Neural progenitor cell (in vitro differentiated cells): ENCODE measurements around the gene OR4C46. TPM values are rescaled to one million over a fixed set of nuclear protein-coding genes. Genes with fewer than 3 reads are reported as not detected.
"Not testable (repeated sequence)": the region's sequence is repeated elsewhere in the genome, so short reads cannot be mapped to it uniquely, and the experiment has no call there.

ENCODE experiments used
- DNase-seq: peaks from one replicate; pipeline ENCODE4 v3.0.0-alpha.2; 2016; ENCODE audit warnings: low spot score
- H2AFZ ChIP-seq: fragments of 200-600 bp; sonication (generic); replicated peaks from 2 replicates; pipeline ENCODE4 v1.6.1; 2016; ENCODE audit warnings: antibody characterized with exemption
- H3F3A ChIP-seq: fragments of 200-600 bp; sonication (generic); 2 replicates; pipeline ENCODE4 v1.6.1; 2016; ENCODE audit warnings: antibody characterized with exemption, low read depth
- H3K27ac ChIP-seq: fragments of 200-600 bp; sonication (generic); 2 replicates; pipeline ENCODE4 v1.5.1; 2016; ENCODE audit warnings: mild to moderate bottlenecking
- H3K27me3 ChIP-seq: fragments of 200-600 bp; sonication (generic); 2 replicates; pipeline ENCODE4 v1.6.1; 2016; ENCODE audit warnings: mild to moderate bottlenecking, moderate library complexity
- H3K36me3 ChIP-seq: fragments of 200-600 bp; sonication (generic); 2 replicates; pipeline ENCODE4 v1.5.1; 2016
- H3K4me1 ChIP-seq: fragments of 200-600 bp; sonication (generic); 2 replicates; pipeline ENCODE4 v1.6.1; 2016; ENCODE audit warnings: mixed run types
- H3K4me2 ChIP-seq: fragments of 200-600 bp; sonication (generic); 2 replicates; pipeline ENCODE4 v1.6.1; 2016
- H3K4me3 ChIP-seq: fragments of 200-600 bp; sonication (generic); 2 replicates; pipeline ENCODE4 v1.5.1; 2016
- H3K79me2 ChIP-seq: fragments of 200-600 bp; sonication (generic); 2 replicates; pipeline ENCODE4 v1.6.1; 2016; ENCODE audit warnings: low read depth
- H3K9ac ChIP-seq: fragments of 200-600 bp; sonication (generic); 2 replicates; pipeline ENCODE4 v1.6.1; 2016
- H3K9me3 ChIP-seq: fragments of 200-600 bp; sonication (generic); 2 replicates; pipeline ENCODE4 v1.5.1; 2016; ENCODE audit warnings: low read depth
- H4K20me1 ChIP-seq: fragments of 200-600 bp; sonication (generic); 2 replicates; pipeline ENCODE4 v1.6.1; 2016; ENCODE audit warnings: low read depth
- H3K27ac Mint-ChIP-seq: 3 replicates; pipeline ENCODE4 v1.8.0; 2021; ENCODE audit warnings: mixed read lengths
- H3K27me3 Mint-ChIP-seq: 2 replicates; pipeline ENCODE4 v1.8.0; 2022; ENCODE audit warnings: low read depth, mild to moderate bottlenecking, inconsistent platforms, moderate library complexity, mixed read lengths; ENCODE audit not compliant: insufficient read depth
- H3K36me3 Mint-ChIP-seq: 3 replicates; pipeline ENCODE4 v1.8.0; 2021; ENCODE audit warnings: mixed read lengths
- H3K4me1 Mint-ChIP-seq: 3 replicates; pipeline ENCODE4 v1.8.0; 2021; ENCODE audit warnings: mixed read lengths
- H3K4me3 Mint-ChIP-seq: 3 replicates; pipeline ENCODE4 v1.8.0; 2021; ENCODE audit warnings: mild to moderate bottlenecking, moderate library complexity, mixed read lengths
- H3K9me3 Mint-ChIP-seq: 3 replicates; pipeline ENCODE4 v1.8.0; 2020; ENCODE audit warnings: mixed read lengths
- CTCF ChIP-seq: fragments of 200-600 bp; sonication (generic); IDR thresholded peaks from 2 replicates; pipeline ENCODE4 v1.5.1; 2017; ENCODE audit warnings: antibody characterized with exemption, mild to moderate bottlenecking
- EZH2 ChIP-seq: fragments of 200-600 bp; sonication (generic); IDR thresholded peaks from 2 replicates; pipeline ENCODE4 v1.6.1; 2017; ENCODE audit warnings: antibody characterized with exemption, mild to moderate bottlenecking, moderate library complexity
- EZH2phosphoT487 ChIP-seq: fragments of 200-600 bp; sonication (generic); IDR thresholded peaks from 2 replicates; pipeline ENCODE4 v1.6.1; 2017; ENCODE audit warnings: antibody characterized with exemption
- total RNA-seq: library from RNA; depleted of rRNA; stranded (reverse); fragments of >200 nt; gene quantifications from 2 replicates; pipeline ENCODE4 v1.2.3, GENCODE V29; 2015; ENCODE audit warnings: low replicate concordance

Gene OR4C46
- total RNA-seq: not detected in 2 replicates

- no peak within 1 kb of the TSS for H3K27ac ChIP-seq
- H3K4me1 ChIP-seq: no peaks in the 10 kb centered on the region
- peaks cover 21% of the 10 kb centered on the region for H3K9me3 Mint-ChIP-seq
- DNase-seq: no peak
- H3K4me3 ChIP-seq: no peak within 1 kb of the TSS
- no peaks in the 10 kb centered on the region for H3K27me3 ChIP-seq
- no peaks in the 10 kb centered on the region for H3K79me2 ChIP-seq
- no peaks in the 10 kb centered on the region for H4K20me1 ChIP-seq
- H2AFZ ChIP-seq: no peak within 1 kb of the TSS
- H3K4me3 Mint-ChIP-seq: no peak within 1 kb of the TSS
- no peak within 1 kb of the TSS for H3K9ac ChIP-seq
- no peak within 1 kb of the TSS for H3K27ac Mint-ChIP-seq
- H3K9me3 ChIP-seq: peaks cover 9% of the 10 kb centered on the region
- H3F3A ChIP-seq: no peaks in the 10 kb centered on the region
- H3K36me3 Mint-ChIP-seq: no peaks in the 10 kb centered on the region
- no peaks in the 10 kb centered on the region for H3K4me1 Mint-ChIP-seq
- TF ChIP-seq CTCF (no peak), EZH2 (no peak), EZH2phosphoT487 (no peak)
- no peaks in the 10 kb centered on the region for H3K36me3 ChIP-seq
- H3K27me3 Mint-ChIP-seq: peaks cover 2% of the 10 kb centered on the region
- H3K4me2 ChIP-seq: no peak within 1 kb of the TSS
These were observed at the start of gene OR4C46 for GRCh38 chr11:54603898-54604297. Gene OR4C46 (minus strand): TSS chr11:54603998. CDS start chr11:54603998, 0 bp downstream.

DNA sequence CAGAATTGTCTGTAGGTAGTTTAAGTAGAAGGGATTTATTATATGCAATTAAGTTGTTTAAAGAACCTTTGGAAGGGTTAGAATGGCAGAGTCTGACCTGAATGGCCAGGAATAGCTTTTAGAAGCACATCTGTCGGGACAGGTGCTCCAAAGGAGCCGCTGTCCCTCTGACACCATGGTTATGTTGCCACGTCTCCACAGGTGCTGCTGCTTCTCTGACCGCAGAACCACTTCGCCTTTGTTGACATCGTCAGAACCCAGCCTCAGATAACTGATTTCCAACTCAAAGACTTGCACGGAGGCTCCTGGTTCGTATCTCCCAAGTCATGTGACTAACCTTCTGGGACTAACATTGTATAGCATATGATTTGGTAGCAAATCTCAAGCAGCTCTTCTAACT is 41.8 kb upstream of the OR4C46 start:
- not testable (repeated sequence) for H3K4me1 ChIP-seq, H3K4me3 ChIP-seq, H3K27me3 ChIP-seq, H3K4me3 Mint-ChIP-seq, H3K36me3 Mint-ChIP-seq, H3K27me3 Mint-ChIP-seq, H3K27ac Mint-ChIP-seq, H4K20me1 ChIP-seq, H3K9ac ChIP-seq, H3K36me3 ChIP-seq, H2AFZ ChIP-seq, H3K79me2 ChIP-seq, H3K4me2 ChIP-seq, H3F3A ChIP-seq, DNase-seq, H3K4me1 Mint-ChIP-seq, H3K27ac ChIP-seq
- peaks cover 31% of the 10 kb centered on the region for H3K9me3 Mint-ChIP-seq
- peaks cover 15% of the 10 kb centered on the region for H3K9me3 ChIP-seq

- H3F3A ChIP-seq, H3K27me3 Mint-ChIP-seq, H3K4me3 Mint-ChIP-seq, H3K36me3 ChIP-seq, H4K20me1 ChIP-seq, H2AFZ ChIP-seq, H3K4me1 ChIP-seq, H3K79me2 ChIP-seq, H3K27ac Mint-ChIP-seq, H3K9ac ChIP-seq, DNase-seq, H3K4me2 ChIP-seq, H3K4me3 ChIP-seq, H3K9me3 ChIP-seq, H3K27me3 ChIP-seq, H3K27ac ChIP-seq, H3K4me1 Mint-ChIP-seq, H3K36me3 Mint-ChIP-seq: not testable (repeated sequence)
- H3K9me3 Mint-ChIP-seq: peaks cover 67% of the 10 kb centered on the region
These were observed 42.4 kb downstream of the OR4C46 start for GRCh38 chr11:54561439-54561838.

- Histone ChIP-seq H3K4me3 (no peak overlapping the region), H3K79me2 (no peaks in the 10 kb centered on the region), H3K36me3 (no peaks in the 10 kb centered on the region), H3K27ac (no peak overlapping the region), H3K4me2 (no peak overlapping the region), H3K9ac (no peak overlapping the region), H3K4me1 (no peaks in the 10 kb centered on the region), H3F3A (no peaks in the 10 kb centered on the region), H3K27me3 (no peaks in the 10 kb centered on the region), H2AFZ (no peak overlapping the region), H4K20me1 (no peaks in the 10 kb centered on the region), H3K9me3 (peaks cover 13% of the 10 kb centered on the region)
- peaks cover 55% of the 10 kb centered on the region for H3K9me3 Mint-ChIP-seq
- H3K27me3 Mint-ChIP-seq: peaks cover 3% of the 10 kb centered on the region
- no peaks in the 10 kb centered on the region for H3K36me3 Mint-ChIP-seq
- no peaks in the 10 kb centered on the region for H3K4me1 Mint-ChIP-seq
- H3K4me3 Mint-ChIP-seq: no peak overlapping the region
- no peak for DNase-seq
- no peak overlapping the region for H3K27ac Mint-ChIP-seq
- TF ChIP-seq EZH2: no peak
- TF ChIP-seq EZH2phosphoT487: no peak
These were observed 44.9 kb downstream of the OR4C46 start for GRCh38 chr11:54558919-54559318.

DNA sequence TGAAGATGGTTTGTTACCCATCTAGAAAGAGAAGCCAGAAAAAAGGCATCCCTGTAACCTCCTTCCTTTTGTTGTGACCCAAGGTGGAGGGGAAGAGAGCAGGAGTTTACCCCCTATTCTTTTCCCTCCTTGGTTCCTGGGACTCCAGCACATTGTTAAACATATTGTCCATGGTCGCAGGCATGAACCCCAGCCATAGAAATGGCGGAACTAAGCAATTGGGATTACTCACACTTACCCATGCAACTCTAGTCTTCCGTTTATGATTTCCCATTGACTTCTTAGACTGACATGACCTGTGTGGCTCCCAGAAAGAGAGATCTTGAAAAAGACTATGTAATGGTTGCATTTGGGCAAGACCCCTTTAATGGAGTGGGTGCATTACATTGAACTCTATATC is 45.4 kb downstream of the OR4C46 start:
- TF ChIP-seq EZH2phosphoT487: no peak
- DNase-seq: no peak
- no peaks in the 10 kb centered on the region for H3K79me2 ChIP-seq
- no peaks in the 10 kb centered on the region for H3K4me1 ChIP-seq
- Mint-ChIP-seq H3K36me3 (no peaks in the 10 kb centered on the region), H3K4me1 (no peaks in the 10 kb centered on the region), H3K4me3 (no peak overlapping the region), H3K27me3 (peaks cover 3% of the 10 kb centered on the region), H3K27ac (no peak overlapping the region), H3K9me3 (peaks cover 55% of the 10 kb centered on the region)
- no peaks in the 10 kb centered on the region for H3K27me3 ChIP-seq
- H3K27ac ChIP-seq: no peak overlapping the region
- peaks cover 13% of the 10 kb centered on the region for H3K9me3 ChIP-seq
- H4K20me1 ChIP-seq: no peaks in the 10 kb centered on the region
- H3K36me3 ChIP-seq: no peaks in the 10 kb centered on the region
- H3F3A ChIP-seq: no peaks in the 10 kb centered on the region
- no peak overlapping the region for H3K9ac ChIP-seq
- no peak overlapping the region for H3K4me2 ChIP-seq
- H2AFZ ChIP-seq: no peak overlapping the region
- H3K4me3 ChIP-seq: no peak overlapping the region

Other genes with a start within 250 kb of the OR4C46 start
- gene OR4A5, start 102.8 kb upstream of the OR4C46 start, total RNA-seq: not detected in 2 replicates